ENCODE data around the gene TNP1. TPM values are rescaled to one million over a fixed set of nuclear protein-coding genes. Genes with fewer than 3 reads are reported as not detected.

The TNP1 gene
- polyA plus RNA-seq, 1 experiment, result not detected

GRCh38 chr2:216822470-216822869 lies 37.4 kb downstream of the TNP1 start:
- CTCF ChIA-PET, result no interaction called here

GRCh38 chr2:216820709-216821108 lies 39.2 kb downstream of the TNP1 start:
- DNase-seq (ENCODE audit: low read depth), result no peak
- H3K27me3 ChIP-seq (ENCODE audit: control insufficient read depth, insufficient read depth, low read length), result peaks cover 10% of the 10 kb centered on the region
- ChIA-PET POLR2A (no interaction called here), CTCF (no interaction called here)
- no peak for TF ChIP-seq CTCF (IDR thresholded peaks at IDR 0.05; ENCODE audit: insufficient read depth, low read depth, low read length)
- no peaks in the 10 kb centered on the region for H3K36me3 ChIP-seq (ENCODE audit: control insufficient read depth, insufficient read depth, low read length)
- H3K4me3 ChIP-seq (ENCODE audit: low read depth, low read length), result no peak overlapping the region

More at GRCh38 chr2:216822470-216822869, 37.4 kb downstream of the TNP1 start:
- DNase-seq (ENCODE audit: low read depth), result no peak
- H3K27me3 ChIP-seq (ENCODE audit: control insufficient read depth, insufficient read depth, low read length), result peaks cover 3% of the 10 kb centered on the region
- H3K4me3 ChIP-seq (ENCODE audit: low read depth, low read length), result no peak overlapping the region
- H3K36me3 ChIP-seq (ENCODE audit: control insufficient read depth, insufficient read depth, low read length), result no peaks in the 10 kb centered on the region
- TF ChIP-seq CTCF (IDR thresholded peaks at IDR 0.05; ENCODE audit: insufficient read depth, low read depth, low read length), result no peak
- POLR2A ChIA-PET, result no interaction called here

GRCh38 chr2:216819766-216820165 lies 40.1 kb downstream of the TNP1 start:
- CTCF ChIA-PET, result no interaction called here
- H3K27me3 ChIP-seq (ENCODE audit: control insufficient read depth, insufficient read depth, low read length), result peaks cover 12% of the 10 kb centered on the region
- POLR2A ChIA-PET, result no interaction called here
- H3K4me3 ChIP-seq (ENCODE audit: low read depth, low read length), result no peak overlapping the region
- H3K36me3 ChIP-seq (ENCODE audit: control insufficient read depth, insufficient read depth, low read length), result no peaks in the 10 kb centered on the region
- no peak for DNase-seq (ENCODE audit: low read depth)
- TF ChIP-seq CTCF (IDR thresholded peaks at IDR 0.05; ENCODE audit: insufficient read depth, low read depth, low read length), result no peak

- DNase-seq (ENCODE audit: low read depth), result no peak
- Histone ChIP-seq H3K27me3 (ENCODE audit: control insufficient read depth, insufficient read depth, low read length) (peaks cover 10% of the 10 kb centered on the region), H3K36me3 (ENCODE audit: control insufficient read depth, insufficient read depth, low read length) (no peaks in the 10 kb centered on the region), H3K4me3 (ENCODE audit: low read depth, low read length) (no peak overlapping the region)
- no peak for TF ChIP-seq CTCF (IDR thresholded peaks at IDR 0.05; ENCODE audit: insufficient read depth, low read depth, low read length)
- CTCF ChIA-PET, result no interaction called here
- POLR2A ChIA-PET, result no interaction called here
These were observed 40.8 kb downstream of the TNP1 start for GRCh38 chr2:216819055-216819454.

- CTCF ChIA-PET, result interaction anchor here (1.2 kb wide), 1 partner anchor 113 kb away, joined by 3 read pairs; no protein-coding TSS in a partner anchor
- no peak for TF ChIP-seq CTCF (IDR thresholded peaks at IDR 0.05; ENCODE audit: insufficient read depth, low read depth, low read length)
- POLR2A ChIA-PET, result no interaction called here
These were observed 49.3 kb downstream of the TNP1 start for GRCh38 chr2:216810399-216811160.

More at GRCh38 chr2:216810399-216811160, 49.3 kb downstream of the TNP1 start:
- no peak for DNase-seq (ENCODE audit: low read depth)
- Histone ChIP-seq H3K4me3 (ENCODE audit: low read depth, low read length) (no peak overlapping the region), H3K36me3 (ENCODE audit: control insufficient read depth, insufficient read depth, low read length) (no peaks in the 10 kb centered on the region), H3K27me3 (ENCODE audit: control insufficient read depth, insufficient read depth, low read length) (peaks cover 2% of the 10 kb centered on the region; the same call in 1 of the 2 replicates)

Other genes with a start within 250 kb of the TNP1 start
- gene IGFBP2, start 226.6 kb downstream of the TNP1 start, polyA plus RNA-seq (2011; rRNA removed), result 122 and 142 TPM in 2 replicates
- gene IGFBP5, start 164.5 kb downstream of the TNP1 start, polyA plus RNA-seq (2011; rRNA removed), result 882 and 1,060 TPM in 2 replicates